K562 (cell line): ENCODE results near the gene LASP1. TPM values are rescaled to one million over a fixed set of nuclear protein-coding genes. Genes with fewer than 3 reads are reported as not detected.

Experiments
- ATAC-seq: fragments of 200-7000 bp; cut with Tn5 transposase; 3 replicates; pipeline ENCODE4 v1.9.1; 2020; ENCODE audit warnings: moderate library complexity
- BruUV-seq: library from RNA; stranded (reverse); fragments of 400-500 nt; replicated peaks from 2 replicates; lab custom pipeline; 2021; lab: Mats Ljungman, UMichigan
- CTCF ChIA-PET: fragments of 300-600 bp; formaldehyde crosslinking; extraction: SDS; loops from one replicate; lab custom pipeline; 2021; ENCODE audit warnings: low intra/inter-chr PET ratio; lab: Yijun Ruan, JAX
- POLR2A ChIA-PET: fragments of 300-600, 350-650 bp; sonication (Branson Sonifier 250); formaldehyde crosslinking; extraction: SDS; loops from one replicate; lab custom pipeline; 2021; ENCODE audit warnings: antibody characterized with exemption, inconsistent platforms; lab: Yijun Ruan, JAX
- DNase-seq, 4 experiments: peaks; one replicate each; pipeline versions ENCODE4 v3.0.0 to v3.0.0-alpha.2; 2011 to 2018; ENCODE audit warnings: low spot score in 3 of 4, mixed read lengths in 3 of 4; ENCODE audit errors: extremely low read depth in 1 of 4
- FAIRE-seq: peaks from 2 replicates; lab custom pipeline; 2011; peaks lifted over from hg19 to GRCh38; lab: Jason Lieb, UNC
- H2AFZ ChIP-seq: 2 replicates; pipeline ENCODE4 v1.6.0; 2011; ENCODE audit warnings: low read depth, low read length, control low read depth, inconsistent platforms
- H3K27ac ChIP-seq: fragments of 200-600 bp; 3 replicates; pipeline ENCODE4 v1.8.0; 2011; ENCODE audit warnings: low read depth, mild to moderate bottlenecking, control low read depth, inconsistent platforms, low read length, moderate library complexity, mixed read lengths; ENCODE audit errors: extremely low read depth
- H3K27me3 ChIP-seq, 2 experiments: fragments of 300-600 bp in 1 of 2; 2 replicates in 1 of 2; 3 replicates in 1 of 2; pipeline versions ENCODE4 v1.6.0 to v1.8.0; 2011; ENCODE audit warnings: inconsistent platforms in 2 of 2, low read length in 2 of 2, mild to moderate bottlenecking in 1 of 2, mixed read lengths in 1 of 2, moderate library complexity in 1 of 2; ENCODE audit not compliant: control insufficient read depth in 2 of 2, insufficient read depth in 2 of 2
- H3K36me3 ChIP-seq: fragments of 300-600 bp; 3 replicates; pipeline ENCODE4 v1.8.0; 2011; ENCODE audit warnings: mild to moderate bottlenecking, low read length, inconsistent platforms; ENCODE audit not compliant: control insufficient read depth, insufficient read depth
- H3K4me1 ChIP-seq, 2 experiments: fragments of 200-600 bp in 1 of 2; replicated peaks in 1 of 2; 2 replicates in 1 of 2; 3 replicates in 1 of 2; pipeline versions ENCODE4 v1.5.1 to v1.8.0; 2011; ENCODE audit warnings: inconsistent platforms in 2 of 2, low read length in 2 of 2, mild to moderate bottlenecking in 1 of 2, mixed read lengths in 1 of 2, moderate library complexity in 1 of 2; ENCODE audit not compliant: control insufficient read depth in 2 of 2, insufficient read depth in 2 of 2
- H3K4me2 ChIP-seq: 2 replicates; pipeline ENCODE4 v1.6.1; 2011; ENCODE audit warnings: low read length, control low read depth, inconsistent platforms, mixed read lengths; ENCODE audit not compliant: insufficient read depth
- H3K4me3 ChIP-seq: fragments of 200-600 bp; sonication (generic), shearing (Covaris generic); 2 replicates; pipeline ENCODE4 v1.5.1; 2016; ENCODE audit warnings: control low read depth, inconsistent platforms
- H3K79me2 ChIP-seq: fragments of 200-600 bp; 3 replicates; pipeline ENCODE4 v1.8.0; 2011; ENCODE audit warnings: low read length, inconsistent platforms; ENCODE audit not compliant: control insufficient read depth, insufficient read depth
- H3K9ac ChIP-seq, 2 experiments: 2 replicates each; pipeline versions ENCODE4 v1.6.0 to v1.6.1; 2011; ENCODE audit warnings: low read depth in 2 of 2, low read length in 2 of 2, control low read depth in 1 of 2, inconsistent platforms in 1 of 2, mild to moderate bottlenecking in 1 of 2, mixed read lengths in 1 of 2; ENCODE audit not compliant: insufficient read depth in 1 of 2
- H3K9me1 ChIP-seq: one replicate; pipeline ENCODE4 v1.6.0; 2011; ENCODE audit warnings: inconsistent platforms, mild to moderate bottlenecking, low read length, moderate library complexity; ENCODE audit not compliant: control insufficient read depth, insufficient read depth
- H3K9me3 ChIP-seq: replicated peaks from 2 replicates; pipeline ENCODE4 v1.5.1; 2011; ENCODE audit warnings: low read depth, low read length, inconsistent platforms; ENCODE audit not compliant: control insufficient read depth, insufficient read depth
- H4K20me1 ChIP-seq: replicated peaks from 2 replicates; pipeline ENCODE4 v1.6.1; 2011; ENCODE audit warnings: low read length, inconsistent platforms, mixed read lengths; ENCODE audit not compliant: control insufficient read depth, insufficient read depth
- ARHGAP35 ChIP-seq: fragments of 450-650 bp; IDR thresholded peaks from 2 replicates; pipeline ENCODE4 v1.6.1; 2018; ENCODE audit not compliant: partially characterized antibody
- CTCF ChIP-seq, 3 experiments: IDR thresholded peaks in 2 of 3; conservative IDR thresholded peaks in 1 of 3; 2 replicates each; pipeline ENCODE4 v1.5.1; 2011 to 2012; ENCODE audit warnings: low read length in 3 of 3, mild to moderate bottlenecking in 3 of 3, control low read depth in 2 of 3, improper control_type of control experiment in 1 of 3, inconsistent platforms in 1 of 3, low read depth in 1 of 3, mixed read lengths in 1 of 3, moderate library complexity in 1 of 3; ENCODE audit not compliant: insufficient read depth in 2 of 3
- KAT7 ChIP-seq: sonication (generic); formaldehyde crosslinking; IDR thresholded peaks from 2 replicates; pipeline ENCODE4 v1.8.0; 2022; ENCODE audit warnings: missing genetic modification reagents, mild to moderate bottlenecking, borderline replicate concordance
- MLLT1 ChIP-seq, 2 experiments: fragments of 450-650 bp; IDR thresholded peaks; 2 replicates each; pipeline ENCODE4 v1.6.1; 2016
- NFIX ChIP-seq: fragments of 250-450 bp; sonication (Bioruptor Pico); IDR thresholded peaks from 2 replicates; pipeline ENCODE4 v1.4.0; 2020; ENCODE audit warnings: low read depth, mild to moderate bottlenecking, moderate library complexity
- POLR2G ChIP-seq: fragments of 200-400 bp; formaldehyde crosslinking; IDR thresholded peaks from 2 replicates; pipeline ENCODE4 v1.6.1; 2017; ENCODE audit warnings: low read depth, mild to moderate bottlenecking, antibody characterized with exemption, low read length, moderate library complexity
- RAD21 ChIP-seq, 2 experiments: fragments of 250-450 bp in 1 of 2; fragments of 450-650 bp in 1 of 2; sonication (Bioruptor Pico) in 1 of 2; formaldehyde crosslinking in 1 of 2; IDR thresholded peaks in 1 of 2; conservative IDR thresholded peaks in 1 of 2; 2 replicates each; pipeline versions ENCODE4 v1.4.0 to v1.8.0; 2020 to 2022; ENCODE audit warnings: mild to moderate bottlenecking in 2 of 2, moderate library complexity in 1 of 2
- RBM22 ChIP-seq: fragments of 200-400 bp; formaldehyde crosslinking; IDR thresholded peaks from 2 replicates; pipeline ENCODE4 v1.6.1; 2018; ENCODE audit warnings: low read length, low read depth; ENCODE audit not compliant: poor library complexity, severe bottlenecking
- SIX5 ChIP-seq, 2 experiments: IDR thresholded peaks; 2 replicates each; pipeline ENCODE4 v1.6.1; 2011; ENCODE audit warnings: low read length in 2 of 2, borderline replicate concordance in 1 of 2, low read depth in 1 of 2, mild to moderate bottlenecking in 1 of 2, moderate library complexity in 1 of 2; ENCODE audit not compliant: insufficient read depth in 1 of 2
- TSC22D4 ChIP-seq: fragments of 450-650 bp; IDR thresholded peaks from 2 replicates; pipeline ENCODE4 v1.6.1; 2016; ENCODE audit warnings: missing genetic modification characterization, missing biosample characterization, control low read depth
- ZBTB33 ChIP-seq: sonication (generic); formaldehyde crosslinking; IDR thresholded peaks from 2 replicates; pipeline ENCODE4 v1.8.1; 2023; ENCODE audit warnings: mild to moderate bottlenecking, missing genetic modification reagents
- ZNF282 ChIP-seq: sonication (generic); formaldehyde crosslinking; IDR thresholded peaks from 2 replicates; pipeline ENCODE4 v1.8.1; 2023; ENCODE audit warnings: missing genetic modification reagents
- ZZZ3 ChIP-seq: fragments of 450-650 bp; IDR thresholded peaks from 2 replicates; pipeline ENCODE4 v1.6.1; 2016; ENCODE audit warnings: antibody characterized with exemption, mild to moderate bottlenecking, moderate library complexity
- WGBS: fragments of 100-300 bp; shearing (Covaris generic); methylation state at CpG from one replicate; pipeline ENCODE4 v1.1.6; 2016; ENCODE audit warnings: low coverage, mixed read lengths; ENCODE audit not compliant: insufficient coverage; ENCODE audit errors: missing lambda C conversion rate; 5-methylcytosine and 5-hydroxymethylcytosine counted together
- in situ Hi-C: fragments of 300-500 bp; cut with MboI; formaldehyde crosslinking; loops from 4 replicates; pipeline ENCODE4 v1.15.0; 2018; ENCODE audit warnings: inconsistent platforms, mixed read lengths
- intact Hi-C: fragments of 100-400 bp; cut with micrococcal nuclease; formaldehyde crosslinking; loops from 2 replicates; pipeline ENCODE4 v1.14.2; 2022
- polyA plus RNA-seq, 8 experiments: library from polyadenylated mRNA; depleted of rRNA in 4 of 8; stranded (reverse) in 5 of 8; unstranded in 3 of 8; fragments of >200 nt; fragmentation: Nextera tagmentation in 2 of 8; fragmentation: Illumina TruSeq in 1 of 8; extraction: Ambion mirVana in 2 of 8; extraction: Trizol in 1 of 8; gene quantifications; 2 replicates each; pipeline versions ENCODE4 v1.2.1 to v1.2.3, GENCODE V29; 2011 to 2014; ENCODE audit warnings: inconsistent platforms in 1 of 8, missing spikeins in 1 of 8
- total RNA-seq, 7 experiments: library from RNA; depleted of rRNA in 6 of 7; stranded (reverse); fragments of >200 nt in 6 of 7; fragmentation: Illumina TruSeq in 2 of 7; extraction: Trizol in 2 of 7; gene quantifications; 2 replicates each; pipeline versions ENCODE4 v1.2.1 to v1.2.3, GENCODE V29; 2011 to 2021; ENCODE audit warnings: low replicate concordance in 1 of 7

The LASP1 gene
- total and polyA plus RNA-seq, 9 of the 15 experiments (the other 6 are each of a cell fraction or from before 2014, with no cell fraction given), result 23.0 to 125 (median 55.3) TPM

GRCh38 chr17:38918129-38918913 is 48.5 kb downstream of the LASP1 start:
- BruUV-seq, result no TSS peak
- no peaks in the 10 kb centered on the region for H3K9me1 ChIP-seq
- H3K4me2 ChIP-seq, result no peak overlapping the region
- DNase-seq, result peak in 1 of 4 experiments; percentile 17
- POLR2A ChIA-PET, result interaction anchor here (0.6 kb wide), 1 partner anchor 21 kb away, joined by 4 read pairs; no protein-coding TSS in a partner anchor
- 93% methylated on average over 34 of the region's 37 CpGs for WGBS
- H3K27ac ChIP-seq, result no peak overlapping the region
- no peak for TF ChIP-seq SIX5 (IDR thresholded peaks at IDR 0.05; ENCODE audit: borderline replicate concordance in 1 of 2, insufficient read depth in 1 of 2, low read depth in 1 of 2, low read length in 2 of 2)
- TF ChIP-seq KAT7 (CRISPR knock-in tag), result no peak
- peak; percentile 76 for TF ChIP-seq ZBTB33 (CRISPR knock-in tag)
- no peak for TF ChIP-seq ARHGAP35
- TF ChIP-seq MLLT1 (IDR thresholded peaks at IDR 0.05), result 0 out of 4 replicates have a peak, but pooled peaks of 1 of the 2 experiments have one; percentile 52
- TF ChIP-seq RBM22, result peak; percentile 3
- TF ChIP-seq POLR2G, result 0 out of 2 replicates have a peak, but pooled peaks have one; percentile 30
- peak in 1 of 2 experiments; percentile 41; a peak in 2 of 4 replicates for TF ChIP-seq RAD21 (CRISPR knock-in tag; conservative IDR thresholded peaks at IDR 0.05 in 1 of 2, IDR thresholded peaks at IDR 0.05 in 1 of 2)
- TF ChIP-seq CTCF (IDR thresholded peaks at IDR 0.05 in 2 of 3, conservative IDR thresholded peaks at IDR 0.05 in 1 of 3; ENCODE audit: insufficient read depth in 2 of 3, low read depth in 1 of 3, low read length in 3 of 3), result peak in 2 of 3 experiments; percentile 11 to 25; a peak in 2 of 6 replicates
- no peak for TF ChIP-seq NFIX (CRISPR knock-in tag)
- TF ChIP-seq ZNF282 (CRISPR knock-in tag), result no peak
- no peak for TF ChIP-seq TSC22D4 (tag)
- TF ChIP-seq ZZZ3, result no peak
- H3K79me2 ChIP-seq, result no peaks in the 10 kb centered on the region
- no peaks in the 10 kb centered on the region for H3K9me3 ChIP-seq
- H3K27me3 ChIP-seq, result no peaks in the 10 kb centered on the region
- H3K4me3 ChIP-seq, result no peak overlapping the region
- intact Hi-C loops (no loop called here), in situ Hi-C loops (no loop called here)
- CTCF ChIA-PET, result interaction anchor here (0.6 kb wide), 1 partner anchor 326 kb away, joined by 3 read pairs; no protein-coding TSS in a partner anchor
- H4K20me1 ChIP-seq, result peaks cover 5% of the 10 kb centered on the region; the same call in 1 of the 2 replicates
- no peak overlapping the region for H2AFZ ChIP-seq
- H3K36me3 ChIP-seq, result peaks cover 64% of the 10 kb centered on the region; the same call in 1 of the 3 replicates
- ATAC-seq, result 0 out of 3 replicates have a peak, but pooled peaks have one; percentile 15
- no peak overlapping the region; a peak in 1 of 4 replicates for H3K9ac ChIP-seq
- FAIRE-seq, result no peak
- H3K4me1 ChIP-seq, result peaks cover 0 to 16% of the 10 kb centered on the region in 2 experiments; a peak in 1 of 5 replicates
